HCT116 (cell line): ENCODE results near the gene SHANK2. TPM values are rescaled to one million over a fixed set of nuclear protein-coding genes. Genes with fewer than 3 reads are reported as not detected.

Experiments
- ATAC-seq: fragments of 200-7000 bp; cut with Tn5 transposase; 2 replicates; pipeline ENCODE4 v1.9.1; 2020; ENCODE audit warnings: mild to moderate bottlenecking, moderate library complexity
- BruUV-seq: library from RNA; stranded (reverse); fragments of 400-500 nt; replicated peaks from 2 replicates; lab custom pipeline; 2021; lab: Mats Ljungman, UMichigan
- CTCF ChIA-PET: fragments of 300-600 bp; sonication (Branson Sonifier 250); formaldehyde crosslinking; loops from one replicate; lab custom pipeline; 2021; ENCODE audit warnings: antibody characterized with exemption; lab: Charles Lee
- POLR2A ChIA-PET: fragments of 300-600, 350-600 bp; sonication (Branson Sonifier 250); formaldehyde crosslinking; loops from one replicate; lab custom pipeline; 2021; ENCODE audit warnings: antibody characterized with exemption; lab: Charles Lee
- RAD21 ChIA-PET, 2 experiments: fragments of 300-600 bp; sonication (Branson Sonifier 250); formaldehyde crosslinking; loops; one replicate each; lab custom pipeline; 2023; ENCODE audit warnings: low total read pairs in 2 of 2; ENCODE audit not compliant: uncharacterized antibody in 2 of 2, unreplicated experiment in 2 of 2, low non-redundant PET in 1 of 2; lab: Charles Lee
- DNase-seq: peaks from one replicate; pipeline ENCODE4 v3.0.0-alpha.2; 2010; ENCODE audit warnings: low read depth, low spot score
- H2AFZ ChIP-seq: fragments of 200-600 bp; shearing (Covaris generic), sonication (generic); 2 replicates; pipeline ENCODE4 v1.6.1; 2017; ENCODE audit warnings: low read depth, mixed run types, mixed read lengths, antibody characterized with exemption, low read length; ENCODE audit not compliant: poor library complexity, severe bottlenecking
- H3K27ac ChIP-seq: 2 replicates; pipeline ENCODE4 v1.5.1; 2012; ENCODE audit warnings: low read depth, low read length
- H3K27me3 ChIP-seq: fragments of 200-600 bp; sonication (generic); 2 replicates; pipeline ENCODE4 v1.6.1; 2016; ENCODE audit warnings: mixed run types, low read length, mixed read lengths; ENCODE audit not compliant: insufficient read depth
- H3K36me3 ChIP-seq, 2 experiments: fragments of 200-500 bp in 1 of 2; fragments of 200-600 bp in 1 of 2; sonication (Bioruptor generic) in 1 of 2; sonication (generic) in 1 of 2; 2 replicates each; pipeline versions ENCODE4 v1.5.1 to v1.6.1; 2014 to 2016; ENCODE audit warnings: low read length in 2 of 2, inconsistent platforms in 1 of 2, mixed read lengths in 1 of 2, mixed run types in 1 of 2; ENCODE audit not compliant: insufficient read depth in 2 of 2, control insufficient read depth in 1 of 2
- H3K4me1 ChIP-seq, 2 experiments: fragments of 200-600 bp in 1 of 2; sonication (generic) in 1 of 2; 2 replicates each; pipeline versions ENCODE4 v1.5.1 to v1.6.1; 2012 to 2017; ENCODE audit warnings: low read length in 2 of 2, inconsistent platforms in 1 of 2, mild to moderate bottlenecking in 1 of 2, mixed read lengths in 1 of 2, mixed run types in 1 of 2, moderate library complexity in 1 of 2; ENCODE audit not compliant: insufficient read depth in 2 of 2, control insufficient read depth in 1 of 2
- H3K4me2 ChIP-seq: fragments of 200-600 bp; sonication (generic); 2 replicates; pipeline ENCODE4 v1.6.1; 2017; ENCODE audit warnings: mixed run types, low read length, mixed read lengths
- H3K4me3 ChIP-seq, 2 experiments: fragments of 200-600 bp in 1 of 2; sonication (generic) in 1 of 2; replicated peaks in 1 of 2; 2 replicates each; pipeline ENCODE4 v1.5.1; 2011 to 2016; ENCODE audit warnings: low read length in 2 of 2, control low read depth in 1 of 2, low read depth in 1 of 2, mild to moderate bottlenecking in 1 of 2, mixed read lengths in 1 of 2, mixed run types in 1 of 2
- H3K79me2 ChIP-seq: fragments of 200-600 bp; sonication (generic); 2 replicates; pipeline ENCODE4 v1.6.1; 2017; ENCODE audit warnings: mild to moderate bottlenecking, mixed run types, low read length, moderate library complexity, mixed read lengths; ENCODE audit not compliant: insufficient read depth
- H3K9ac ChIP-seq: fragments of 200-600 bp; sonication (generic); 2 replicates; pipeline ENCODE4 v1.6.1; 2016; ENCODE audit warnings: low read length, mixed read lengths
- H3K9me2 ChIP-seq: fragments of 200-600 bp; sonication (generic), shearing (Covaris generic); 2 replicates; pipeline ENCODE4 v1.6.1; 2017; ENCODE audit warnings: mixed run types, mild to moderate bottlenecking, moderate library complexity; ENCODE audit not compliant: insufficient read depth
- H3K9me3 ChIP-seq, 2 experiments: fragments of 200-500 bp in 1 of 2; fragments of 200-600 bp in 1 of 2; sonication (Bioruptor generic) in 1 of 2; sonication (generic) in 1 of 2; 2 replicates each; pipeline ENCODE4 v1.6.1; 2014 to 2017; ENCODE audit warnings: low read length in 2 of 2, mixed read lengths in 2 of 2, inconsistent platforms in 1 of 2, low read depth in 1 of 2, mild to moderate bottlenecking in 1 of 2, mixed run types in 1 of 2, moderate library complexity in 1 of 2; ENCODE audit not compliant: control insufficient read depth in 1 of 2, insufficient read depth in 1 of 2
- H4K20me1 ChIP-seq: fragments of 200-600 bp; sonication (generic), shearing (Covaris generic); 2 replicates; pipeline ENCODE4 v1.6.1; 2017; ENCODE audit warnings: mixed run types, mild to moderate bottlenecking, moderate library complexity; ENCODE audit not compliant: insufficient read depth
- ATF3 ChIP-seq: IDR thresholded peaks from 2 replicates; pipeline ENCODE4 v1.6.1; 2012
- CBX3 ChIP-seq: IDR thresholded peaks from 2 replicates; pipeline ENCODE4 v1.6.1; 2012; ENCODE audit warnings: low read depth
- CEBPB ChIP-seq: IDR thresholded peaks from 2 replicates; pipeline ENCODE4 v1.6.1; 2012; ENCODE audit warnings: low read depth
- CTCF ChIP-seq, 3 experiments: fragments of 200-600 bp in 1 of 3; sonication (generic) in 1 of 3; IDR thresholded peaks in 2 of 3; conservative IDR thresholded peaks in 1 of 3; 2 replicates each; pipeline ENCODE4 v1.5.1; 2012 to 2017; ENCODE audit warnings: low read depth in 2 of 3, low read length in 2 of 3, antibody characterized with exemption in 1 of 3, borderline replicate concordance in 1 of 3, control low read depth in 1 of 3, mild to moderate bottlenecking in 1 of 3, mixed read lengths in 1 of 3, mixed run types in 1 of 3, moderate library complexity in 1 of 3; ENCODE audit not compliant: insufficient read depth in 1 of 3
- EGR1 ChIP-seq: IDR thresholded peaks from 2 replicates; pipeline ENCODE4 v1.6.1; 2012; ENCODE audit warnings: low read depth
- ELF1 ChIP-seq: IDR thresholded peaks from 2 replicates; pipeline ENCODE4 v1.6.1; 2012; ENCODE audit warnings: low read depth, borderline replicate concordance
- EZH2 ChIP-seq: fragments of 200-600 bp; sonication (generic); IDR thresholded peaks from 2 replicates; pipeline ENCODE4 v1.6.1; 2017; ENCODE audit warnings: antibody characterized with exemption, mixed run types
- FOSL1 ChIP-seq: IDR thresholded peaks from 2 replicates; pipeline ENCODE4 v1.6.1; 2012; ENCODE audit warnings: low read depth
- JUND ChIP-seq: IDR thresholded peaks from 2 replicates; pipeline ENCODE4 v1.6.1; 2012
- POLR2A ChIP-seq: IDR thresholded peaks from 2 replicates; pipeline ENCODE4 v1.7.0; 2011; ENCODE audit warnings: borderline replicate concordance; ENCODE audit not compliant: insufficient read depth, insufficient read length; ENCODE audit errors: extremely low read depth
- POLR2AphosphoS5 ChIP-seq: IDR thresholded peaks from 2 replicates; pipeline ENCODE4 v1.6.1; 2011; ENCODE audit warnings: mild to moderate bottlenecking, low read depth, low read length, moderate library complexity
- RAD21 ChIP-seq: IDR thresholded peaks from 2 replicates; pipeline ENCODE4 v1.6.1; 2012; ENCODE audit warnings: low read depth, mild to moderate bottlenecking
- ZFX ChIP-seq: fragments of 450-650 bp; IDR thresholded peaks from 2 replicates; pipeline ENCODE4 v1.6.1; 2017
- ZNF274 ChIP-seq: fragments of 200-500 bp; sonication (Bioruptor generic); IDR thresholded peaks from 2 replicates; pipeline ENCODE4 v1.6.1; 2014; ENCODE audit warnings: mild to moderate bottlenecking, low read depth, low read length, inconsistent platforms
- intact Hi-C: fragments of 100-400 bp; cut with micrococcal nuclease; formaldehyde crosslinking; loops from 2 replicates; pipeline ENCODE4 v1.10.0; 2022
- total RNA-seq: library from RNA; stranded (reverse); gene quantifications from one replicate; pipeline ENCODE4 v1.2.1, GENCODE V29; 2021; ENCODE audit not compliant: unreplicated experiment

Gene SHANK2
- total RNA-seq, 1 experiment from 2014 or later, result 16.9 TPM

- no peaks in the 10 kb centered on the region for H3K9me2 ChIP-seq
- no peaks in the 10 kb centered on the region for H3K36me3 ChIP-seq
- H3K4me2 ChIP-seq, result peak overlapping the region; percentile 14; the same call in 1 of the 2 replicates
- no peak overlapping the region for H3K4me3 ChIP-seq
- TF ChIP-seq POLR2A, result no peak
- no peak for TF ChIP-seq ZFX
- no peak for TF ChIP-seq POLR2AphosphoS5
- TF ChIP-seq, all 23 proteins: peak for 0
- ATAC-seq (peak; percentile 64), DNase-seq (no peak)
- ChIA-PET CTCF (no interaction called here), RAD21 (no interaction called here), POLR2A (no interaction called here)
- intact Hi-C loops, result no loop called here
- Histone ChIP-seq H2AFZ (no peak overlapping the region), H3K4me1 (peaks cover 4 to 24% of the 10 kb centered on the region in 2 experiments; a peak in 3 of 4 replicates), H3K9me3 (peaks cover 0 to 5% of the 10 kb centered on the region in 2 experiments; a peak in 1 of 4 replicates), H3K27me3 (no peaks in the 10 kb centered on the region), H4K20me1 (no peaks in the 10 kb centered on the region), H3K27ac (no peak overlapping the region), H3K79me2 (no peaks in the 10 kb centered on the region), H3K9ac (no peak overlapping the region)
- BruUV-seq, result no TSS peak
Measured at GRCh38 chr11:71204294-71204693, 48.1 kb downstream of the SHANK2 start.

- ChIA-PET POLR2A (no interaction called here), RAD21 (no interaction called here), CTCF (no interaction called here)
- H3K9me3 ChIP-seq, result peaks cover 0 to 3% of the 10 kb centered on the region in 2 experiments; a peak in 1 of 4 replicates
- H4K20me1 ChIP-seq, result no peaks in the 10 kb centered on the region
- H3K9ac ChIP-seq, result no peak overlapping the region
- H3K4me2 ChIP-seq, result no peak overlapping the region
- no peak for ATAC-seq
- TF ChIP-seq ZFX, result no peak
- no peak for TF ChIP-seq CTCF (IDR thresholded peaks at IDR 0.05 in 2 of 3, conservative IDR thresholded peaks at IDR 0.05 in 1 of 3; ENCODE audit: borderline replicate concordance in 1 of 3, insufficient read depth in 1 of 3, low read depth in 2 of 3, low read length in 2 of 3)
- TF ChIP-seq ZNF274, result no peak
- no peak for TF ChIP-seq RAD21
- TF ChIP-seq EZH2, result no peak
- TF ChIP-seq JUND, result no peak
- TF ChIP-seq EGR1, result no peak
- TF ChIP-seq POLR2A, result no peak
- TF ChIP-seq CBX3, result no peak
- TF ChIP-seq POLR2AphosphoS5, result no peak
- TF ChIP-seq ATF3, result no peak
- TF ChIP-seq FOSL1, result no peak
- TF ChIP-seq CEBPB, result no peak
- no peak for TF ChIP-seq ELF1
- no peaks in the 10 kb centered on the region for H3K9me2 ChIP-seq
- intact Hi-C loops, result no loop called here
- no peak overlapping the region for H3K4me3 ChIP-seq
- DNase-seq, result no peak
- H3K4me1 ChIP-seq, result peaks cover 4 to 24% of the 10 kb centered on the region in 2 experiments; a peak in 3 of 4 replicates
- no peaks in the 10 kb centered on the region for H3K27me3 ChIP-seq
- no peak overlapping the region for H3K27ac ChIP-seq
- H3K79me2 ChIP-seq, result no peaks in the 10 kb centered on the region
- no peak overlapping the region for H2AFZ ChIP-seq
- no TSS peak for BruUV-seq
- H3K36me3 ChIP-seq, result no peaks in the 10 kb centered on the region
Measured at GRCh38 chr11:71203681-71204080, 48.7 kb downstream of the SHANK2 start.
